ENCODE results near the gene SUDS3.

Gene SUDS3

GRCh38 chr12:118446247-118446646 lies 69.9 kb downstream of the SUDS3 start:
- no peak for DNase-seq (ENCODE audit: low read depth in 2 of 2, low spot score in 1 of 2)

GRCh38 chr12:118447181-118447580 lies 70.8 kb downstream of the SUDS3 start:
- no peak for DNase-seq (ENCODE audit: low read depth in 2 of 2, low spot score in 1 of 2)

- DNase-seq (ENCODE audit: low read depth in 2 of 2, low spot score in 1 of 2), result no peak
Observed at GRCh38 chr12:118448341-118448740, 72.0 kb downstream of the SUDS3 start.

GRCh38 chr12:118455327-118455726 lies 79.0 kb downstream of the SUDS3 start:
- DNase-seq (ENCODE audit: low read depth in 2 of 2, low spot score in 1 of 2), result no peak

- no peak for DNase-seq (ENCODE audit: low read depth in 2 of 2, low spot score in 1 of 2)
Observed at GRCh38 chr12:118456741-118457140, 80.4 kb downstream of the SUDS3 start.

- no peak for DNase-seq (ENCODE audit: low read depth in 2 of 2, low spot score in 1 of 2)
Observed at GRCh38 chr12:118459110-118459509, 82.8 kb downstream of the SUDS3 start.

DNA sequence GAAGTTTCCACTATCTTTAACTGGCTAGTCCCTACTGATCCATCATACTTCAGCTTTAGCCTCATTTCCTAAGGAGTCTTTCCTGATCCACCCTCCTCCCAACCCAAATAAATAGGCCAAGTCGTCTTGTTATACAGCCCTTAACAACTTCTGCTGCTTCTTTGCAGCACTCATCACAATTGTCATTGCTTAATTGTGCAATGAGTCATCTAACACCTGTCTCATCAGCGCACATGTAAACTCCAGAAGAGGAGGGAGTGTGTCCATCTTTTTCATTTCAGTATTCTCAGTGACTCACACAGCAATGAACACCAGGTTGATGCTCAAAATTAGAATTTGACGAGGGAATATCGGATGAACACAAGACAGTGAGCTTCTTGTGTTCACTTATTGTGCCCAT lies 87.3 kb downstream of the SUDS3 start:
- DNase-seq (ENCODE audit: low read depth in 2 of 2, low spot score in 1 of 2), result no peak

DNA sequence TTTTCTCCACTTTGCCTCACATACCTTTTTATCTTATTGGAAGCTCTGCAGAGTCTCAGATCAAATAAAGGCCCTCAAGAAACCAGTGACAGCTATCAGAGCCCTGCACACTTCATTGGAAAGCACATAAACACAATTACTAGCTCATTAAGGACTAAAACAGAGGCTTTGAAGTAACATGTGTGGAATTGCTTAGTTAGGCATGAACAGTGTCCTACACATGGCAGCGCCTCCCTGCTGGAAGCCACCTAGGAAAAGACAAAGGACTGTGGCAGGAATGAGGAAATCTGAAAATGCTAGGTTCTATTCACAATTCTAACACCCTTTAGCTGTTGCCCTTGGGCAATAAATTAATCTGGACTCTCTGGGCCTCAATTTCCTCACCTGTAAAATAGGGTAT lies 89.4 kb downstream of the SUDS3 start:
- no peak for DNase-seq (ENCODE audit: low read depth in 2 of 2, low spot score in 1 of 2)
